Measurements from ENCODE around the gene DNAJC24.

Gene DNAJC24

GRCh38 chr11:31445621-31446020, 76.0 kb downstream of the DNAJC24 start:
- no peak overlapping the region for H3K4me2 ChIP-seq (ENCODE audit: low read length)
- no peak overlapping the region for H3K18ac ChIP-seq (ENCODE audit: low read length)
- H3K79me1 ChIP-seq (ENCODE audit: low read length): no peaks in the 10 kb centered on the region
- H3K4ac ChIP-seq (ENCODE audit: low read depth, low read length): no peak overlapping the region
- no CpG with 5 or more reads among the region's 4 CpGs for WGBS (ENCODE audit: extremely low coverage, insufficient coverage, low lambda C conversion rate)
- H4K8ac ChIP-seq (ENCODE audit: low read depth, low read length): no peak overlapping the region
- H4K5ac ChIP-seq (ENCODE audit: low read length): no peak overlapping the region
- H3K27me3 ChIP-seq (ENCODE audit: insufficient read depth, low read length, poor library complexity): no peaks in the 10 kb centered on the region
- H3K27ac ChIP-seq (ENCODE audit: low read depth, low read length): no peak overlapping the region
- H3K23ac ChIP-seq (ENCODE audit: low read length): no peak overlapping the region
- no peaks in the 10 kb centered on the region for H3K4me1 ChIP-seq (ENCODE audit: control insufficient read depth, low read depth, low read length)
- H2BK5ac ChIP-seq (ENCODE audit: low read length): no peak overlapping the region
- H3K36me3 ChIP-seq (ENCODE audit: control insufficient read depth, insufficient read depth, low read length): no peaks in the 10 kb centered on the region
- no peak overlapping the region for H3K4me3 ChIP-seq (ENCODE audit: low read length)
- no peak for DNase-seq
- H2BK15ac ChIP-seq (replicated peaks; ENCODE audit: low read depth): no peak overlapping the region
- no peak overlapping the region for H2BK120ac ChIP-seq (ENCODE audit: low read depth, low read length)
- H3K56ac ChIP-seq (ENCODE audit: low read length): no peak overlapping the region
- no peak overlapping the region for H3K9ac ChIP-seq (ENCODE audit: low read length)
- no peaks in the 10 kb centered on the region for H3K79me2 ChIP-seq (ENCODE audit: control insufficient read depth, insufficient read depth, low read length)
- no peak overlapping the region for H2AK5ac ChIP-seq (ENCODE audit: low read length)

- Histone ChIP-seq H3K79me2 (ENCODE audit: control insufficient read depth, insufficient read depth, low read length) (no peaks in the 10 kb centered on the region), H2BK5ac (ENCODE audit: low read length) (no peak overlapping the region), H3K27ac (ENCODE audit: low read depth, low read length) (no peak overlapping the region), H2BK15ac (replicated peaks; ENCODE audit: low read depth) (no peak overlapping the region), H3K4me1 (ENCODE audit: control insufficient read depth, low read depth, low read length) (no peaks in the 10 kb centered on the region), H3K4me2 (ENCODE audit: low read length) (no peak overlapping the region), H3K36me3 (ENCODE audit: control insufficient read depth, insufficient read depth, low read length) (no peaks in the 10 kb centered on the region), H4K5ac (ENCODE audit: low read length) (no peak overlapping the region), H3K79me1 (ENCODE audit: low read length) (no peaks in the 10 kb centered on the region), H2BK120ac (ENCODE audit: low read depth, low read length) (no peak overlapping the region), H3K4ac (ENCODE audit: low read depth, low read length) (no peak overlapping the region), H2AK5ac (ENCODE audit: low read length) (no peak overlapping the region), H3K18ac (ENCODE audit: low read length) (no peak overlapping the region), H4K8ac (ENCODE audit: low read depth, low read length) (no peak overlapping the region), H3K23ac (ENCODE audit: low read length) (no peak overlapping the region), H3K56ac (ENCODE audit: low read length) (no peak overlapping the region), H3K4me3 (ENCODE audit: low read length) (no peak overlapping the region), H3K27me3 (ENCODE audit: insufficient read depth, low read length, poor library complexity) (no peaks in the 10 kb centered on the region), H3K9ac (ENCODE audit: low read length) (no peak overlapping the region)
- DNase-seq: no peak
- no CpG with 5 or more reads among the region's 2 CpGs for WGBS (ENCODE audit: extremely low coverage, insufficient coverage, low lambda C conversion rate)
Measured at GRCh38 chr11:31449040-31449439, 79.4 kb downstream of the DNAJC24 start.

GRCh38 chr11:31450841-31451240, 81.2 kb downstream of the DNAJC24 start:
- Histone ChIP-seq H3K4me1 (ENCODE audit: control insufficient read depth, low read depth, low read length) (no peaks in the 10 kb centered on the region), H3K9ac (ENCODE audit: low read length) (no peak overlapping the region)
- no CpG with 5 or more reads among the region's 1 CpG for WGBS (ENCODE audit: extremely low coverage, insufficient coverage, low lambda C conversion rate)

GRCh38 chr11:31455177-31455576, 85.5 kb downstream of the DNAJC24 start:
- no peak overlapping the region for H2BK15ac ChIP-seq (replicated peaks; ENCODE audit: low read depth)
- no peak overlapping the region for H3K4ac ChIP-seq (ENCODE audit: low read depth, low read length)
- H3K27me3 ChIP-seq (ENCODE audit: insufficient read depth, low read length, poor library complexity): no peaks in the 10 kb centered on the region
- H2AK5ac ChIP-seq (ENCODE audit: low read length): no peak overlapping the region
- DNase-seq: no peak
- no peak overlapping the region for H3K56ac ChIP-seq (ENCODE audit: low read length)
- H3K18ac ChIP-seq (ENCODE audit: low read length): no peak overlapping the region
- H3K36me3 ChIP-seq (ENCODE audit: control insufficient read depth, insufficient read depth, low read length): no peaks in the 10 kb centered on the region
- no peak overlapping the region for H4K5ac ChIP-seq (ENCODE audit: low read length)
- H2BK120ac ChIP-seq (ENCODE audit: low read depth, low read length): no peak overlapping the region
- H3K4me3 ChIP-seq (ENCODE audit: low read length): no peak overlapping the region
- no peaks in the 10 kb centered on the region for H3K4me1 ChIP-seq (ENCODE audit: control insufficient read depth, low read depth, low read length)
- no peaks in the 10 kb centered on the region for H3K79me2 ChIP-seq (ENCODE audit: control insufficient read depth, insufficient read depth, low read length)
- H2BK5ac ChIP-seq (ENCODE audit: low read length): no peak overlapping the region
- no peaks in the 10 kb centered on the region for H3K79me1 ChIP-seq (ENCODE audit: low read length)
- no peak overlapping the region for H3K4me2 ChIP-seq (ENCODE audit: low read length)
- no peak overlapping the region for H4K8ac ChIP-seq (ENCODE audit: low read depth, low read length)
- WGBS (ENCODE audit: extremely low coverage, insufficient coverage, low lambda C conversion rate): no CpG with 5 or more reads among the region's 3 CpGs
- no peak overlapping the region for H3K27ac ChIP-seq (ENCODE audit: low read depth, low read length)
- no peak overlapping the region for H3K9ac ChIP-seq (ENCODE audit: low read length)
- no peak overlapping the region for H3K23ac ChIP-seq (ENCODE audit: low read length)

More at GRCh38 chr11:31450841-31451240, 81.2 kb downstream of the DNAJC24 start:
- Histone ChIP-seq H3K4ac (ENCODE audit: low read depth, low read length) (no peak overlapping the region), H3K4me3 (ENCODE audit: low read length) (no peak overlapping the region), H4K5ac (ENCODE audit: low read length) (no peak overlapping the region), H3K18ac (ENCODE audit: low read length) (no peak overlapping the region), H4K8ac (ENCODE audit: low read depth, low read length) (no peak overlapping the region), H2BK120ac (ENCODE audit: low read depth, low read length) (no peak overlapping the region), H2BK5ac (ENCODE audit: low read length) (no peak overlapping the region), H3K4me2 (ENCODE audit: low read length) (no peak overlapping the region), H3K36me3 (ENCODE audit: control insufficient read depth, insufficient read depth, low read length) (no peaks in the 10 kb centered on the region), H3K27me3 (ENCODE audit: insufficient read depth, low read length, poor library complexity) (no peaks in the 10 kb centered on the region), H3K56ac (ENCODE audit: low read length) (no peak overlapping the region), H3K27ac (ENCODE audit: low read depth, low read length) (no peak overlapping the region), H2AK5ac (ENCODE audit: low read length) (no peak overlapping the region), H3K79me1 (ENCODE audit: low read length) (no peaks in the 10 kb centered on the region), H3K79me2 (ENCODE audit: control insufficient read depth, insufficient read depth, low read length) (no peaks in the 10 kb centered on the region), H2BK15ac (replicated peaks; ENCODE audit: low read depth) (no peak overlapping the region), H3K23ac (ENCODE audit: low read length) (no peak overlapping the region)
- DNase-seq: no peak

- no peak overlapping the region for H2BK15ac ChIP-seq (replicated peaks; ENCODE audit: low read depth)
- WGBS (ENCODE audit: extremely low coverage, insufficient coverage, low lambda C conversion rate): no CpG with 5 or more reads among the region's 3 CpGs
- H3K4me1 ChIP-seq (ENCODE audit: control insufficient read depth, low read depth, low read length): no peaks in the 10 kb centered on the region
- H3K18ac ChIP-seq (ENCODE audit: low read length): no peak overlapping the region
- H3K36me3 ChIP-seq (ENCODE audit: control insufficient read depth, insufficient read depth, low read length): no peaks in the 10 kb centered on the region
- no peak overlapping the region for H3K4me2 ChIP-seq (ENCODE audit: low read length)
- H2AK5ac ChIP-seq (ENCODE audit: low read length): no peak overlapping the region
- H2BK120ac ChIP-seq (ENCODE audit: low read depth, low read length): no peak overlapping the region
- no peak overlapping the region for H3K27ac ChIP-seq (ENCODE audit: low read depth, low read length)
- H3K4ac ChIP-seq (ENCODE audit: low read depth, low read length): no peak overlapping the region
- H3K23ac ChIP-seq (ENCODE audit: low read length): no peak overlapping the region
- H3K79me1 ChIP-seq (ENCODE audit: low read length): no peaks in the 10 kb centered on the region
- H3K56ac ChIP-seq (ENCODE audit: low read length): no peak overlapping the region
- H4K8ac ChIP-seq (ENCODE audit: low read depth, low read length): no peak overlapping the region
- no peak for DNase-seq
- H3K27me3 ChIP-seq (ENCODE audit: insufficient read depth, low read length, poor library complexity): no peaks in the 10 kb centered on the region
- no peak overlapping the region for H4K5ac ChIP-seq (ENCODE audit: low read length)
- no peak overlapping the region for H3K4me3 ChIP-seq (ENCODE audit: low read length)
- H3K9ac ChIP-seq (ENCODE audit: low read length): no peak overlapping the region
- H2BK5ac ChIP-seq (ENCODE audit: low read length): no peak overlapping the region
- no peaks in the 10 kb centered on the region for H3K79me2 ChIP-seq (ENCODE audit: control insufficient read depth, insufficient read depth, low read length)
Measured at GRCh38 chr11:31464436-31464835, 94.8 kb downstream of the DNAJC24 start.

- Histone ChIP-seq H3K4me2 (ENCODE audit: low read length) (no peak overlapping the region), H2BK15ac (replicated peaks; ENCODE audit: low read depth) (no peak overlapping the region), H2BK120ac (ENCODE audit: low read depth, low read length) (no peak overlapping the region)
Measured at GRCh38 chr11:31474083-31474482, 104.4 kb downstream of the DNAJC24 start.

More at GRCh38 chr11:31474083-31474482, 104.4 kb downstream of the DNAJC24 start:
- Histone ChIP-seq H3K23ac (ENCODE audit: low read length) (no peak overlapping the region), H3K9ac (ENCODE audit: low read length) (no peak overlapping the region), H3K56ac (ENCODE audit: low read length) (no peak overlapping the region), H4K5ac (ENCODE audit: low read length) (no peak overlapping the region), H2BK5ac (ENCODE audit: low read length) (no peak overlapping the region), H3K18ac (ENCODE audit: low read length) (no peak overlapping the region), H3K79me1 (ENCODE audit: low read length) (no peaks in the 10 kb centered on the region), H3K79me2 (ENCODE audit: control insufficient read depth, insufficient read depth, low read length) (no peaks in the 10 kb centered on the region), H4K8ac (ENCODE audit: low read depth, low read length) (no peak overlapping the region), H3K36me3 (ENCODE audit: control insufficient read depth, insufficient read depth, low read length) (no peaks in the 10 kb centered on the region), H3K27me3 (ENCODE audit: insufficient read depth, low read length, poor library complexity) (no peaks in the 10 kb centered on the region), H2AK5ac (ENCODE audit: low read length) (no peak overlapping the region), H3K4me1 (ENCODE audit: control insufficient read depth, low read depth, low read length) (no peaks in the 10 kb centered on the region), H3K27ac (ENCODE audit: low read depth, low read length) (no peak overlapping the region), H3K4me3 (ENCODE audit: low read length) (no peak overlapping the region), H3K4ac (ENCODE audit: low read depth, low read length) (no peak overlapping the region)
- no peak for DNase-seq
